Heart right ventricle (tissue), 16 donors: Measurements from ENCODE around the gene CHST14. TPM values are rescaled to one million over a fixed set of nuclear protein-coding genes. Genes with fewer than 3 reads are reported as not detected.

ENCODE experiments used
- ATAC-seq, 8 donors: fragments of 200-7000 bp; cut with Tn5 transposase; one replicate each; pipeline ENCODE4 v1.9.1; 2020; ENCODE audit warnings: mild to moderate bottlenecking in 8 of 8, moderate library complexity in 8 of 8, moderate number of reproducible peaks in 1 of 8
- DNase-seq, 2 donors: peaks; one replicate each; pipeline ENCODE4 v3.0.0-alpha.2; 2020
- H3K27ac ChIP-seq, 10 donors: fragments of 200-600 bp; sonication (generic) in 2 of 10; one replicate each; pipeline versions ENCODE4 v1.5.0 to v1.8.0; 2020 to 2022; ENCODE audit warnings: mild to moderate bottlenecking in 3 of 10
- H3K27me3 ChIP-seq, 7 donors: fragments of 200-600 bp; one replicate each; pipeline ENCODE4 v1.8.0; 2021 to 2022; ENCODE audit warnings: mild to moderate bottlenecking in 2 of 7
- H3K36me3 ChIP-seq, 9 donors: fragments of 200-600 bp; sonication (generic) in 1 of 9; one replicate each; pipeline versions ENCODE4 v1.5.0 to v1.8.0; 2020 to 2022; ENCODE audit warnings: mild to moderate bottlenecking in 2 of 9
- H3K4me1 ChIP-seq, 9 donors: fragments of 200-600 bp; sonication (generic) in 1 of 9; one replicate each; pipeline versions ENCODE4 v1.5.0 to v1.8.0; 2020 to 2022; ENCODE audit warnings: mild to moderate bottlenecking in 4 of 9
- H3K4me3 ChIP-seq, 10 donors: fragments of 200-600 bp; sonication (generic) in 2 of 10; one replicate each; pipeline versions ENCODE4 v1.5.0 to v1.8.0; 2020 to 2022; ENCODE audit warnings: mild to moderate bottlenecking in 7 of 10, moderate library complexity in 2 of 10
- H3K9me3 ChIP-seq, 11 donors: fragments of 200-600 bp in 10 of 11; sonication (generic) in 2 of 11; one replicate each; pipeline versions ENCODE4 v1.5.0 to v1.8.0; 2013 to 2022; ENCODE audit warnings: mild to moderate bottlenecking in 2 of 11, control low read depth in 1 of 11, moderate library complexity in 1 of 11
- CTCF ChIP-seq, 9 donors: fragments of 200-600 bp; sonication (generic) in 2 of 9; IDR thresholded peaks; one replicate each; pipeline versions ENCODE4 v1.5.0 to v1.8.0; 2021 to 2022; ENCODE audit warnings: antibody characterized with exemption in 9 of 9, mild to moderate bottlenecking in 5 of 9, moderate library complexity in 1 of 9
- WGBS, 2 donors: extraction: QIAGEN DNeasy Blood & Tissue Kit; methylation state at CpG; one replicate each; pipeline ENCODE4 v1.1.7; 2013; ENCODE audit warnings: inconsistent platforms in 1 of 2; 5-methylcytosine and 5-hydroxymethylcytosine counted together
- intact Hi-C, 10 donors: fragments of 100-400 bp; cut with DNase I; formaldehyde crosslinking; loops; one replicate each; pipeline versions ENCODE4 v1.11.1 to v1.14.2; 2022
- polyA plus RNA-seq, 2 donors: library from polyadenylated mRNA; stranded (reverse); fragments of 200-250 nt; gene quantifications; one replicate each; pipeline ENCODE4 v1.2.3, GENCODE V29; 2013
- total RNA-seq, 10 donors: library from RNA; stranded (reverse); fragmentation: NEBNext Ultra II Directional in 3 of 10; extraction: Animal tissue kit (Norgen Biotek cat#: 25700) in 3 of 10; gene quantifications; one replicate each; pipeline versions ENCODE4 v1.2.1 to v1.2.4, GENCODE V29; 2021 to 2023
- donor health status: Arrhythmogenic right ventricular cardiomyopathy.
- donor health status: ischemic (EF 13 %, LVEDD 7.1; RV severe dilation, severe dysfunction).
- donor health status: healthy with polysubstance abuse.
- donor health status: DM: no; HTN: yes; CAD: no.
- donor health status: DM: no; HTN: no; CAD: no.
- donor health status: ischemic (EF 25% LVEDD 6.9; RV normal size, moderate dysfunction).
- donor health status: ischemic (EF 25% LVEDD 5.7; RV mildly dilated, moderate dysfunction).
- donor health status: healthy.
- donor health status: DM: yes; HTN: yes; CAD: no.
- donor health status: Ischemic cardiomyopathy.
- donor health status: ischemic (EF 35%, LVEDD 5.7; RV mildly dilated, moderate dysfunction).
- donor health status: nonischemic (EF 11% LVEDD 7.7; RV severe dilation, severe dysfunction).
- donor health status: DM: yes; HTN: yes; CAD: no.
- donor health status: PGD.
- donor health status: ischemic (EF 29% LVEDD 5.4; RV normal size, mild dysfunction).
- donor health status: nonischemic (EF 23%, LVEDD 6.1; RV moderate dilation, normal function).

The CHST14 gene
- total and polyA plus RNA-seq, 12 donors = 5.3 to 11.5 (median 8.9) TPM

GRCh38 chr15:40460404-40460803, 10.4 kb upstream of the CHST14 start:
- intact Hi-C loops = loop anchor here in 1 of 10 donors (10.0 kb wide), 1 partner anchor 104 kb away; the partner anchor contains the start of genes CCDC32 and RPUSD2
- H3K4me1 ChIP-seq = peaks cover 13 to 22% (median 18%) of the 10 kb centered on the region in 9 donors
- TF ChIP-seq CTCF (IDR thresholded peaks at IDR 0.05) = no peak
- H3K27ac ChIP-seq = no peak overlapping the region
- no peak overlapping the region for H3K4me3 ChIP-seq
- no peak for ATAC-seq
- H3K27me3 ChIP-seq = no peaks in the 10 kb centered on the region
- no peak for DNase-seq
- WGBS, 2 donors = 93 to 97% methylated on average over 2 of the region's 2 CpGs
- H3K9me3 ChIP-seq = no peaks in the 10 kb centered on the region
- H3K36me3 ChIP-seq = peaks cover 0 to 71% (median 33%) of the 10 kb centered on the region in 9 donors

- WGBS, 2 donors = 96% methylated on average over 21 of the region's 21 CpGs
- H3K4me3 ChIP-seq = no peak overlapping the region
- no peak for TF ChIP-seq CTCF (IDR thresholded peaks at IDR 0.05)
- intact Hi-C loops = loop anchor here in 1 of 10 donors (10.0 kb wide), 1 partner anchor 103 kb away; the partner anchor contains the start of genes CCDC32 and RPUSD2
- no peak overlapping the region for H3K27ac ChIP-seq
- H3K4me1 ChIP-seq = peaks cover 0 to 7% (median 2%) of the 10 kb centered on the region in 9 donors
- no peak for DNase-seq
- no peak for ATAC-seq
- H3K27me3 ChIP-seq = no peaks in the 10 kb centered on the region
- no peaks in the 10 kb centered on the region for H3K9me3 ChIP-seq
- H3K36me3 ChIP-seq = peaks cover 0 to 87% (median 36%) of the 10 kb centered on the region in 9 donors
Measured at GRCh38 chr15:40461958-40462357, 8.8 kb upstream of the CHST14 start.

- intact Hi-C loops = loop anchor here in 1 of 10 donors (10.0 kb wide), 1 partner anchor 102 kb away; the partner anchor contains the start of genes CCDC32 and RPUSD2
- Histone ChIP-seq H3K4me1 (no peaks in the 10 kb centered on the region), H3K4me3 (no peak overlapping the region), H3K9me3 (no peaks in the 10 kb centered on the region), H3K27me3 (no peaks in the 10 kb centered on the region), H3K27ac (no peak overlapping the region), H3K36me3 (peaks cover 0 to 95% (median 36%) of the 10 kb centered on the region in 9 donors)
- DNase-seq (no peak), ATAC-seq (no peak)
- no peak for TF ChIP-seq CTCF (IDR thresholded peaks at IDR 0.05)
- 94 to 95% methylated on average over 2 of the region's 2 CpGs for WGBS, 2 donors
Measured at GRCh38 chr15:40463279-40463678, 7.5 kb upstream of the CHST14 start.

- WGBS, 2 donors = 93% methylated on average over 14 of the region's 14 CpGs
- intact Hi-C loops = loop anchor here in 1 of 10 donors (10.0 kb wide), 1 partner anchor 101 kb away; the partner anchor contains the start of genes CCDC32 and RPUSD2
Measured at GRCh38 chr15:40463886-40464545, 6.8 kb upstream of the CHST14 start.

More at GRCh38 chr15:40463886-40464545, 6.8 kb upstream of the CHST14 start:
- H3K27ac ChIP-seq = no peak overlapping the region
- H3K27me3 ChIP-seq = no peaks in the 10 kb centered on the region
- H3K36me3 ChIP-seq = peaks cover 0 to 89% (median 35%) of the 10 kb centered on the region in 9 donors
- no peaks in the 10 kb centered on the region for H3K4me1 ChIP-seq
- no peak for TF ChIP-seq CTCF (IDR thresholded peaks at IDR 0.05)
- H3K9me3 ChIP-seq = no peaks in the 10 kb centered on the region
- DNase-seq (no peak), ATAC-seq (no peak)
- no peak overlapping the region for H3K4me3 ChIP-seq
